ENCODE results near the gene C14orf132.
"Not testable (repeated sequence)": the region's sequence is repeated elsewhere in the genome, so short reads cannot be mapped to it uniquely, and the experiment has no call there.

Gene C14orf132

DNA sequence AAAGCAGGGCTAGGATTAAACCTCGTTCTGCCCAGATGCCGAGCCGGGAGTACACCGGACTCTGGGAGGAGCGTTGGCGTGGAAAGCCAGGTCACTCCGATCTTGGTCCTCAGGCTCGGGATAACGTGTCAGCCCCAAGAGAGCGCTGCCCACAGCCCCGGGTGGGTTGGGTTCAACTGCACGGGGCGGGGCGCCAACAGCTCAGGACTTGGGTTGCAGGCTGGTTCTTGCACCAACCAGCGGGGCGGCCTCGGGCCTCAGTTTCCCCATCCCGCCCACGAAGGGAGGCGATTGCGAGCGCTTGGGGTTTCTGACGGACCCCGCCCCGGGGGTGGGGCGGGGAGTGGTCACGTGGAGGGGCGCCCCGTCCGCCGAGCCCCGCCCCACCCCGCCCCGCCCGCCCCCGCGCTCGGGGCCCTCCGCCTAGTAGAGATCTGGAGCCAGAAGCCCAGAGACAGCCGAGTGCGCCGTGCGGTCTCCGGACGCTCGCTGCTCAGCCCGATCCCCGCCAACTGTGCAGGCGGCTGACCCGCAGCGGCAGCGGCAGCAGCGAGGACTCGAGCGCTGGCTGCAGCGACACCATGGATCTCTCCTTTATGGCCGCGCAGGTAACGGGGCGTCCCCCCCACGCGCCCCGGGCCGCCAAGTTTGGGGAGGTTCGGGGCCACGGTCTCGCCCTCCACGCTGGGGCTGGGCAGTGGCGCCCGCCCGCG lies at the start of gene C14orf132:
C14orf132 (plus strand) TSS at position 443 of the 713 bp plus-strand sequence; CDS start at position 582, 139 bp downstream.
- peak; percentile 71 for DNase-seq

DNA sequence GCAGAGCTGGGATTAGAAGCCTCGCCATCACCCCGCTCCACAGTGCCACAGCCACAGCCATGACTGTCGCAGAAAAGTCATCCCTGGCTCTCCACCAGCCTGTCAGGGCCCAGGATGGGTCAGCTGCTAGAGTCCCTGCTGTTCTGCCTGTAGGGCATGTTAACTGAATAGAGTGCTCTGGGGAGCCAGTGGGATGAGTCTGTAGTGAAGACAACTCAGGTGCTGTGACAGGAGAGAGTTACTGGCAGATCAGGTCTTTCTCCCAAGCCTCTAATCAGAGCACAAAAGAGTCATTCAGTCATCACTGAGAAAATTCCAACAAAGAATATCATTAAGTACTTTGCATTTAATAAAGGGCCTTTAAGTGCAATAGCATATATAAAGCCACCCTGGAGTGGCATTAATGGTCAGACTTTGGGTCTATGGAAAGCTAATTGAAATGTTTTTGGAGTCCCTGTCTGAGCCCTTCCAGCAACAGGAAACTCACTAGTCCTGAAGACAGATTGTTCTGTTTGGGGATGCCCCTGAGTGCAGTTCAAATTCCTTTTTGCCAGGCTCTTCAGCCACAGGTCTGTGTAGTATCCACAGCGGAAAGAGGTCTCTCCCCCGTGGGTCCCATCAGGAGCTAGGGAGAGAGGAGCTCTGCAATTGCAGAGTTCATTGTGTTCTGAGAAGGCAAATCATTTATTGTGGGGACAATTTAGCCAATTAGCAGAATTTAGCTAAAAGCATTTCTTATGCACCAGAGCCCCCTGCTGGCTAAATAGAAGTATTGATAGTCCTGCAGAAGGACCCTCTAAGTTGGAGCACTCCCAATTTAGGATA lies 45.2 kb upstream of the C14orf132 start:
- peak; percentile 47 for DNase-seq

DNA sequence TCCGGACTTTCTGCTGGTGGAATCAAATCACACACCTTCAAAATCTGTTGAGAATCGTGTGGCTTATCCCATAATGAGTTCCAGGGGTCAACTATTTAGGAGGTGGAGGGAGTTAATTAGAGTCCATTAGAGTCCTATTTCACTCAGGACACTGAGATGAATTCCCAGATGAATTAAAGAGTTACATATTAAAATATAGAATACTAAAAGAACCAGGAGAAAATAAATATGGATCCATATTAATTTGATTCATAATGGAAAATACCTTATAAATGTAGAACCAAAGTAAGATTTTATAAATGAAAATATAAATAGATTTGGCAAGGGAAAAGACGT lies 44.6 kb upstream of the C14orf132 start:
- no peak for DNase-seq

DNA sequence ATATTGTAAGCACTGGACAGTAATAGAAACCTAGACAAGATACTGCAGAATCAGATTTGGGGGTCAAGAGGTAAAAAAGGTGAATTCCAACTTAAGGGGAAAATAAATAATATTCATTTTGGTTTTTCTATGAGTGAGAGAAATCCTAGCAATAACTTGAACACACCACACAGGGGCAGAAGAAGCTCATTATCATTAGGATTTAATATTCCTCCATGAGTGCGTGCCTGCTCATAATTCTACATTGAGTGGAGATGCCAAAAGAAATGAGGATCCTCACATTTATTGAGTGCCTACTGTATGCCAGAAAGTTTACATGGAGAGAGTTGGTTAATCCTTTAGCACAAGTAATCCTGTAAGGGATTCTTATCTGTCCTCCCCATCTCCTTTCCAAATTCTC lies 40.5 kb upstream of the C14orf132 start:
- DNase-seq, result peak; percentile 40

DNA sequence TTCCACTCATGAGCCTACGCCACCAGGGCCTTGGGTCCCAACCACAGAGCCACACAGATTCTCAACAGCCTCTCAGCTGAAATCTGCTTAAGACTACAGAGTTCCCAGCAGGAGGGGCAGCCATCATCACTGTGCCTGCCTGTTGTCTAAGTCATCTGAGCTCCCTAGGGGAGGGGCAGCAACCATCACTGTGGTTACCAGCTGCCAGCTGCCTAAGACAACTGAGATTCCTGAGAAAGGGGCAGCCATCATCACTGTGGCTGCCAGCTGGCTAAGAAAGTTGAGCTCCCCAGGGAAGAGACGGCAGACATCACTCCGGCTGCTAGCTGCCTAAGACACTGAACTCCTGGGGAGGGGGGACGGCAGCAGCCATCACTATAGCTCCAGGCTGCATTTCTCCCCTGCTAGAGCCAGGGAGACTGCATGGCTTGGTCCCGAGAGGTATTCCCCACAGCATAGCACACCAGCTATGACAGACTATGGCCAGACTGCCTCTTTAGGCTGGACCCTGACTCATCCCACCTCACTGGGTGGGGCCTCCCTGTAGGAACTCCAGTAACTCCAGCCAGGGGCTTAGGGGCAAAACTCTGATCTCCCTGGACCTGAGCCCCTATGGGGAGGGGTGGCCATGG lies 37.2 kb upstream of the C14orf132 start:
- no peak for DNase-seq

GRCh38 chr14:96002498-96002884 lies 36.7 kb upstream of the C14orf132 start:
- DNase-seq, result no peak

GRCh38 chr14:96011131-96011530 lies 28.0 kb upstream of the C14orf132 start:
- DNase-seq, result no peak

DNA sequence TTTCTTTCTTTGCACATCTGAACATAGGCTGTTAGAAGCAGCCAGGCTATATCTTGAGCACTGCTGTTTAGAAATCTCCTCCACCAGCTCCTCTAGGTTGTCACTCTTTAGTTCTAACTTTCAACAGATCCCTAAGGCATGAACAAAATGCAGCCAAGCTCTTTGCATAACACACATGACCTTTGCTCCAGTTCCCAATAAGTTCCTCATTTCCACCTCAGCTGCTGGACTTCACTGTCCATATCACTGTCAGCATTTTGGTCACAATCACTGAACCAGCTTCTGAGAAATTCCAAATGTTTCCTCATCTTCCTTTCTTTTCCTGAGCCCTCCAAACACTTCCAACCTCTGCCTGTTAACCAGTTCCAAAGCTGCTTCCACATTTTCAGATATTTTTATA lies 27.6 kb upstream of the C14orf132 start:
- DNase-seq, result no peak

- DNase-seq, result not testable (repeated sequence)
Observed at GRCh38 chr14:96012757-96013156, 26.4 kb upstream of the C14orf132 start.

DNA sequence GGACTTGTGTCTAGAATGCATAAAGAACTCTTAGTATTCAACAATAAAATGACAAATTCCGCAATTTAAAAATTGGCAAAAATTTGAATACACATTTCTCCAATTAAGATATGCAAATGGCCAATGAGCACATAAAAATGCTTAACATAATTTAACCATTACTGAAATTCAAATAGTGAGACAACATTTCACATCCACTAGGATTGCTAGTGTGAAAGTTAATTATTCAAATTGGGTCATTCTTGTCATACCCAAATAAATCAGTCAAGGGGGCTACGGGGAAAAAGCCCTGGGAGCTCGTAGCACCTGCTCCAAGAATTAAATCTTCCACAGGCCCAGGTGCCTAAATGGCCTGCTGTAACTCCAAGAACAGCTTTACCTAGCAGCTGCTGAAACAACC lies 25.0 kb upstream of the C14orf132 start:
- DNase-seq, result no peak

DNA sequence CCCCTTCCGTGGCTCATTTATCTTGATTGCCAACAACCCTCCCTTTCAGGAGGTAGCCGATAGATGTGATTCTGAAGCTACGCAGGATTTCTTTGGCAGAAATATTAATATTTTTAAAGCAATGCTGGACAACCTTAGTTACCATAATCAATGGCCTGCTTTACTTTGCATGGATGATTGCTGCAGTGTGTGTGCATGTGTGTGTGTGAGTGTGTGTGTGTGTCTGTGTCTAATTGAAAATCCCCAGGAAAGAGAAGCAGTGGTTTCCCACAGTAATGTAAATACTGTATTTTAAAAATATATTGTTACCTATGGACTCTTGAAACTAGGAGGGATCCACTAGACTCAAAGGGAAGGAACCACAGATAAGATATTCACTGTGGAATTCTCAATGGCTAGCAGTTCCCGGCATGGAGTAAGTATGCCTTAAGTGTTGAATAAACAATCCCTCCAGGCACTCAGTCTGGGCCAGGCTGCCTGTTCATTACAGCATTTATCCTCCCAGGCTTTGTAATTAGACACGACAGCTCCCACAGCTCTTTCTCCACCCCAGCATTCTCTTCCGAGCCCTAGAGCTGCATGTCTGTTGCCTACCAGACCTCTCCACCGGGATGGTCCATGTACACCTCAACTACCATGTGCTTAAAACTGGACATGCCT lies 22.5 kb upstream of the C14orf132 start:
- peak; percentile 75 for DNase-seq

GRCh38 chr14:96017882-96018281 lies 21.3 kb upstream of the C14orf132 start:
- DNase-seq, result no peak

- DNase-seq, result no peak
Observed at GRCh38 chr14:96027431-96028355, 11.5 kb upstream of the C14orf132 start.

DNA sequence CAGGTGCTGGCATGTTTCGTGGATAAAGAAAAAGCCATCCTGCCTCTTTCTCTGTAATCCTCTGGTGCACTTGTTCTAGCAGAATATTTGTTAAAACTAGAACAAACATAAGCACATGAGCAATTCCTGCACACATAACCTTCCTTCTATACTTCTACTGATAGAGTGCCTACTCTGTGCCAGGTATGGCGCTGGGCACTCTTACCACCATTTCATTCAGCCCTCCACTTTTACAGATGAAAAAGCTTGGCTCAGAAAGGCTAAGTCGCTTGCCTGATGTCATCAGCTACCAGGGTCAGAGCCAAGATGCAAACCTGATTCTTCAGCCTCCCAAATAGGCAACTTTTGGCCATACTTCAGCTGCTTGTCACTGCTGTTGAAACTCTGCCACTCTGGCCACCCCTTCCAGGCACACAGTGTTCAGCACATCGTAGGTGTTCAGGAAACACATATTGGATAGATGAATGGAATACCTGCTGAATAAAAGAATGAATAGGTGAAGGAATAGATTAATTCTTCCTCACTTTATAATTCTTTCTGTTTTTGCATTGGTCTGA lies 10.0 kb upstream of the C14orf132 start:
- DNase-seq, result no peak

- DNase-seq, result no peak
Observed at GRCh38 chr14:96030108-96030760, 8.9 kb upstream of the C14orf132 start.

DNA sequence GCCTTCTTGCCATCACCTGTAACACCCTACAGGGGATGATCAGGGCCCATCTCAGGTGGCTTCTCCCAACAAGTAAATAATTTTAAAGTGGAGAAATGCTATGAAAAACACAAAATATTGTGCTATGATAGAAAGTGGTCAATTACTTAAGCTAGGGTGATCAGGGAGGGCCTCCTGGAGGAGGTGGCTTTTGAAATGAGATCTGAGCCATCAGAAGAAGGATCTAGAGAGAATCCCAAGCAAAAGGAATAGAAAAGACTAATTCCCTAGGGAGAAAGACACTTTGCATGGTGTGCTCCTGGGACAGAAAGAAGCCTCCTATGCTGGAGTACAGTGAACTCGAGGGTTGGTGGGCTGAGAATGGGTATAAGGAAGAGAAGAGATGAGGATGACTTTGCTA lies 7.5 kb upstream of the C14orf132 start:
- DNase-seq, result no peak

DNA sequence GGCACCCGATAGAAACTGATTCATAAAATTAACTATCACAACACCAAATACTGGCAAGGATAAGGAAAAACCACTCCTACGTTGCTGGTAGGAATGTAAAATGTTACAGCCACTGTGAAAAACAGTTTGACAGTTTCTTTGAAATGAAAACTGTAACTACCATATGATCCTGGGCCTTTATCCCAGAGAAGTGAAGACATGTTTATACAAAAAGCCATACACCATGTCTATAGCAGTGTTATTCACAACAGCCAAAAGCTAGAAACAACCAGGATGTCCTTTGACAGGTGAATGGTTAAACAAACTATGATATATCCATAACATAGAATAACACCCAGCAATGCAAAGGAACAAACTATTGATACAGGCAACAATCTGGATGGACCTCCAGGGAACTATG lies 3.7 kb upstream of the C14orf132 start:
- no peak for DNase-seq

DNA sequence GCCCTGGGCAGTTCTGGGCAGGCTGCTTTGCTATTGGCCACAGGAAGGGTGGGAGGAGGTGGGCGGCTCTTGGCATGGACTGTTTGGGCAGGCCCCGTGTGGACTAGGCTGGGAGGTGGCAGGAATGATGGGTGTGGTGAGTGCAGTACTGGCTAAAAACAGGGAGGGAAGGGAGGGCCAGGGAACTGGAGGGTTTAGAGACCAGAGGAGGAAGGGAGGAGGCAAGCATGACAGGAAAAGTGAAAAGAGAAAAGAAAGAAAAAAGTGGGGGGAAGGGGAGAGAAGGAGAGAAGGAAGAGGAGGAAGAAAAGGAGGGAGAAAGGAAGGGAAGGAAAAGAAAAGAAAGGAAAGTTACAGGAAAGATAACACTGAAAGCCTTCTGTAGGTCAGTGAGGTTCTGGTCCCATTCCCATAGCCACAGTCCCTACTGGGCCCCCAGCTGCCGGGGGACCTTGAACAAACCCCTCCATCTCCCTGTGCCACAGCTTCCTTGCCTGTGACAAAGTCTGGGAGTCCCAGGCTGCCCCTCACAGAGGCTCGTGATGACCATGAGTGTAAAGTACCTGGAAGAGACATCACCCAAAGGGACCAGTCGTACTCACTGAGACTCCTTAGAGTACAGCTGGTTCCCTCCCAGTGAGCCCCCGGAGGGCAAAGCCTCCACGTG lies 1.1 kb upstream of the C14orf132 start:
- no peak for DNase-seq

- DNase-seq, result no peak
Observed at GRCh38 chr14:96038558-96038919, 623 bp upstream of the C14orf132 start.

GRCh38 chr14:96039633-96040311 lies 610 bp downstream of the C14orf132 start:
- DNase-seq, result no peak
